Stomach (tissue), 9 donors: Measurements from ENCODE around the gene TST. TPM values are rescaled to one million over a fixed set of nuclear protein-coding genes. Genes with fewer than 3 reads are reported as not detected.

ENCODE experiments used
- DNase-seq, 2 donors: peaks; one replicate each; pipeline versions ENCODE4 v3.0.0 to v3.0.0-alpha.2; 2013 to 2019
- H3K27ac ChIP-seq, 5 donors: fragments of 200-600 bp in 4 of 5; sonication (generic) in 4 of 5; one replicate each; pipeline ENCODE4 v1.5.1; 2013 to 2019; ENCODE audit warnings: mild to moderate bottlenecking in 1 of 5, moderate library complexity in 1 of 5
- H3K27me3 ChIP-seq, 3 donors: fragments of 200-600 bp; sonication (generic); one replicate each; pipeline ENCODE4 v1.5.1; 2017 to 2019; ENCODE audit warnings: mixed run types in 1 of 3
- H3K36me3 ChIP-seq, 4 donors: fragments of 200-600 bp; sonication (generic); 1 replicate in 3 of 4; 2 replicates in 1 of 4; pipeline ENCODE4 v1.5.1; 2016 to 2019
- H3K4me1 ChIP-seq, 4 donors: fragments of 200-600 bp; sonication (generic); one replicate each; pipeline ENCODE4 v1.5.1; 2016 to 2019
- H3K4me3 ChIP-seq, 4 donors: fragments of 200-600 bp; sonication (generic) in 3 of 4; one replicate each; pipeline ENCODE4 v1.5.1; 2016 to 2019; ENCODE audit warnings: mild to moderate bottlenecking in 1 of 4
- H3K9me3 ChIP-seq, 4 donors: fragments of 200-600 bp; sonication (generic); one replicate each; pipeline ENCODE4 v1.5.1; 2016 to 2019
- EP300 ChIP-seq: sonication (generic); formaldehyde crosslinking; IDR thresholded peaks from one replicate; pipeline ENCODE4 v1.6.1; 2017; ENCODE audit warnings: antibody characterized with exemption
- POLR2A ChIP-seq, 4 donors: fragments of 450-650 bp; IDR thresholded peaks; one replicate each; pipeline ENCODE4 v1.6.1; 2016; ENCODE audit warnings: antibody characterized with exemption in 4 of 4, control low read depth in 2 of 4, mild to moderate bottlenecking in 1 of 4, moderate library complexity in 1 of 4
- POLR2AphosphoS5 ChIP-seq, 3 donors: sonication (generic); formaldehyde crosslinking; IDR thresholded peaks; one replicate each; pipeline ENCODE4 v1.6.1; 2016; ENCODE audit warnings: antibody characterized with exemption in 3 of 3
- WGBS, 5 donors: extraction: QIAGEN DNeasy Blood & Tissue Kit in 3 of 5; methylation state at CpG; one replicate each; pipeline versions ENCODE4 v1.1.5 to v1.1.7; 2013 to 2018; 5-methylcytosine and 5-hydroxymethylcytosine counted together
- intact Hi-C: fragments of 100-400 bp; cut with DNase I; formaldehyde crosslinking; loops from one replicate; pipeline ENCODE4 v1.15.1; 2023; ENCODE audit warnings: low total_unique reads
- polyA plus RNA-seq, 3 donors: library from polyadenylated mRNA; stranded (reverse); fragments of 200-250 nt; gene quantifications; one replicate each; pipeline ENCODE4 v1.2.3, GENCODE V29; 2013
- small RNA-seq, 4 donors: library from RNA; depleted of rRNA; stranded (forward); fragments of <200 nt; gene quantifications; one replicate each; pipeline ENCODE3, GENCODE V24; 2016
- total RNA-seq, 5 donors: library from RNA; depleted of rRNA; stranded (reverse); fragments of >200 nt; gene quantifications; one replicate each; pipeline versions ENCODE4 v1.1.0 to v1.2.3, GENCODE V29; 2014 to 2016
- TF ChIP-seq, protein P1 (sequence below), 7 experiments: fragments of 450-650 bp in 4 of 7; fragments of 200-600 bp in 3 of 7; sonication (generic) in 3 of 7; IDR thresholded peaks; one replicate each; pipeline ENCODE4 v1.5.1; 2016 to 2019; ENCODE audit warnings: antibody characterized with exemption in 7 of 7, control low read depth in 2 of 7, mild to moderate bottlenecking in 1 of 7
- donor health status: healthy with polysubstance abuse.
- donor health status: Bipolar disorder and iron deficiency.
- donor health status: healthy.

Gene TST
- total and polyA plus RNA-seq, 8 donors = 51.8 to 709 (median 95.3) TPM

DNA sequence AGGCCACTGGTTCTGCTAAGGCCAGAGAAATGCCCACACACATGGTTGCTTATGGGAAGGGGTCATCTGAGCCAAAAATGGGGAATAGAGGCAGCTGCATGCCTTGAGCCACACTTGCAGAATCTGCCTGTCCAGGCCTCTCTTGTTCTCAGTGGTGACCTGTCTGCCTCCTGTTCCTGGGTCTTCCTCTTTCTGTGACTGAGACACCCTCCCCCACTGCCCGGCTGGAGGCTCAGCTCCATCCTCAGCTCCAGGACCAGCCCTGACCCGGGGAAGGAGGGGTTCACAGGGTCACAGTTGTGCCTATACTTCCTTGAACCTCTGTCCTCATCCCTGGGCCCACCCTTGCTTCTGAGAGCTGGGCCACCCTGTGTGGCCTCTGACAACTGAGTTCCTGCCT, 53.6 kb downstream of the TST start:
- H3K36me3 ChIP-seq = no peaks in the 10 kb centered on the region
- H3K4me3 ChIP-seq = no peak overlapping the region
- peaks cover 0 to 13% (median 4%) of the 10 kb centered on the region in 3 donors for H3K27me3 ChIP-seq
- WGBS, 5 donors = 62 to 71% (median 65%) methylated on average over 2 of the region's 2 CpGs
- no peak overlapping the region for H3K27ac ChIP-seq
- intact Hi-C loops = no loop called here
- no peaks in the 10 kb centered on the region for H3K9me3 ChIP-seq
- H3K4me1 ChIP-seq = no peaks in the 10 kb centered on the region
- TF ChIP-seq, protein P1, sequence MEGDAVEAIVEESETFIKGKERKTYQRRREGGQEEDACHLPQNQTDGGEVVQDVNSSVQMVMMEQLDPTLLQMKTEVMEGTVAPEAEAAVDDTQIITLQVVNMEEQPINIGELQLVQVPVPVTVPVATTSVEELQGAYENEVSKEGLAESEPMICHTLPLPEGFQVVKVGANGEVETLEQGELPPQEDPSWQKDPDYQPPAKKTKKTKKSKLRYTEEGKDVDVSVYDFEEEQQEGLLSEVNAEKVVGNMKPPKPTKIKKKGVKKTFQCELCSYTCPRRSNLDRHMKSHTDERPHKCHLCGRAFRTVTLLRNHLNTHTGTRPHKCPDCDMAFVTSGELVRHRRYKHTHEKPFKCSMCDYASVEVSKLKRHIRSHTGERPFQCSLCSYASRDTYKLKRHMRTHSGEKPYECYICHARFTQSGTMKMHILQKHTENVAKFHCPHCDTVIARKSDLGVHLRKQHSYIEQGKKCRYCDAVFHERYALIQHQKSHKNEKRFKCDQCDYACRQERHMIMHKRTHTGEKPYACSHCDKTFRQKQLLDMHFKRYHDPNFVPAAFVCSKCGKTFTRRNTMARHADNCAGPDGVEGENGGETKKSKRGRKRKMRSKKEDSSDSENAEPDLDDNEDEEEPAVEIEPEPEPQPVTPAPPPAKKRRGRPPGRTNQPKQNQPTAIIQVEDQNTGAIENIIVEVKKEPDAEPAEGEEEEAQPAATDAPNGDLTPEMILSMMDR (IDR thresholded peaks at IDR 0.05) = no peak
- TF ChIP-seq EP300 (no peak), POLR2A (IDR thresholded peaks at IDR 0.05) (no peak), POLR2AphosphoS5 (IDR thresholded peaks at IDR 0.05) (no peak)
- DNase-seq = no peak

DNA sequence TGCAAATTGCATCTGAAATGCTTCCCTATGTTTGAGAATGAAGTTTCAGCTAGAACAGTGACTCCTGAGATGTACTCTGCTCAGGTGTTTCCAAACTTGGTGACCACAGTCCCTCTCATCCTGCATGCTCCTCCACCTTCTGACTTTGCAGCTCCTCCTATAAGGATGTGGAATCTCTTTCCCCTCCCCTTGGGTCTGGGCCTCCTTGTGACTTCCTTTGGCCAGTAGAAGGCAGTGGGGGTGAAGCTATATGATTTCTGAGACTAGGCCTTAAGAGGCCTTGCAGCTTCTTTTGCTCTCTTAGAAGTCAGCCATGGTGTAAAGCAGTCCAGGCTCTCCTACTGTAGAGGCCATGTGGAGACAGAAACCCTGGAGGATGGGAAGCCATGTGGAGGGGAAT, 55.1 kb downstream of the TST start:
- Histone ChIP-seq H3K27ac (no peak overlapping the region), H3K4me3 (no peak overlapping the region), H3K36me3 (no peaks in the 10 kb centered on the region), H3K9me3 (no peaks in the 10 kb centered on the region), H3K27me3 (peaks cover 0 to 29% (median 8%) of the 10 kb centered on the region in 3 donors), H3K4me1 (no peaks in the 10 kb centered on the region)
- intact Hi-C loops = no loop called here
- TF ChIP-seq POLR2AphosphoS5 (IDR thresholded peaks at IDR 0.05) (no peak), POLR2A (IDR thresholded peaks at IDR 0.05) (no peak), EP300 (no peak)
- TF ChIP-seq, protein P1 (IDR thresholded peaks at IDR 0.05) = no peak
- DNase-seq = no peak

DNA sequence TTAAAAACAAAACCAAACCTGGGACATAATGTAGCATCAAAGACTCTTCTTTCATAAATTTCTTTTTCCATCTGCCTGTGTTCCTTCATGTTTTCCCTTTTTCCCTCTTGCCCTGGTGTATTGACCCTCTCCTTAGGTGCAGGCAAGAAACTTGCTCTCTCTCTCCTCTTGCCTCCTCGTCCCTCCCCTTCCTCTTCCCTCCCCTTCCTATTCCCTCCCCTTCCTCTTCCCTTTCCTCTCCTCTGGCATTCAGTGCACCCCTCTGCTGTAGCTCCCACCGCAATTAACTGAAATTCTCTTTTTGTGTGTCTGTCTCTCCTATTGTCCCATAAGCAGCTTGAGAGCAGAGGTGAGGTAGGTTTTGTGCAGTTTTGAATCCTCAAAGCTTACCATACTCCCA, 55.9 kb downstream of the TST start:
- no peak overlapping the region for H3K4me3 ChIP-seq
- WGBS, 5 donors = 56 to 75% (median 67%) methylated on average over 2 of the region's 2 CpGs
- H3K27ac ChIP-seq = no peak overlapping the region
- no peaks in the 10 kb centered on the region for H3K4me1 ChIP-seq
- no peaks in the 10 kb centered on the region for H3K9me3 ChIP-seq
- TF ChIP-seq POLR2A (IDR thresholded peaks at IDR 0.05) = no peak
- no peak for TF ChIP-seq POLR2AphosphoS5 (IDR thresholded peaks at IDR 0.05)
- TF ChIP-seq, protein P1 (IDR thresholded peaks at IDR 0.05) = no peak
- H3K27me3 ChIP-seq = peaks cover 0 to 32% (median 8%) of the 10 kb centered on the region in 3 donors
- no peaks in the 10 kb centered on the region for H3K36me3 ChIP-seq
- intact Hi-C loops = no loop called here
- DNase-seq = no peak

DNA sequence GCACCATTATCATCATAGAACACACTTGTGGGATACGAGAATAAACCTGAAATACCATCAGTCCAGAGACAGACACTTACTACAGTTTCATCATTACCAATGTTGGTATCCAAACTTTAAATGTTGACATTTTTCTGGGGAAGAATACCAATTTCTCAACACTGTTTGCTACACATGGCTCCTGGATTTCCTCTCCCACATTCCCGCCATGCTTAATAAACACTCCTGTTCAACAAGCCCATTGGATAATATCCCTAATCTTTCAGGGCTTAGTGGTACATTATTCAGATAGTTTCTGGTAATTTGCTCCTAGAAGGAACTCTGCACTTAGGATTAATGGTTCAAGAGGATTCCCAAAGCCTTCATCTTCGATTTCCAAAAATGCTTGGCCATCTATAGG, 57.6 kb downstream of the TST start:
- H3K9me3 ChIP-seq = peaks cover 0 to 4% (median 0%) of the 10 kb centered on the region in 4 donors
- DNase-seq = no peak
- WGBS, 5 donors = 41 to 47% (median 44%) methylated on average over 3 of the region's 3 CpGs
- no peak overlapping the region for H3K4me3 ChIP-seq
- peaks cover 0 to 28% (median 8%) of the 10 kb centered on the region in 3 donors for H3K27me3 ChIP-seq
- intact Hi-C loops = no loop called here
- TF ChIP-seq, protein P1 (IDR thresholded peaks at IDR 0.05) = no peak
- TF ChIP-seq EP300 (no peak), POLR2AphosphoS5 (IDR thresholded peaks at IDR 0.05) (no peak), POLR2A (IDR thresholded peaks at IDR 0.05) (no peak)
- no peaks in the 10 kb centered on the region for H3K4me1 ChIP-seq
- no peaks in the 10 kb centered on the region for H3K36me3 ChIP-seq
- no peak overlapping the region for H3K27ac ChIP-seq

Small RNA genes lying within 50 kb of the gene (small RNA-seq; reads per million reads assigned to genes)
- 0 reads per million in 4 donors for gene RF00019

Other genes starting within 250 kb of the TST start
- 10 to 100 TPM in 3 of 5 donors, 1 to 10 TPM in 2; 8.2 to 36.1 (median 13.8) TPM for gene IFT27, start 243.3 kb downstream of the TST start, total RNA-seq
- gene IFT27, start 243.3 kb downstream of the TST start, polyA plus RNA-seq = 10 to 100 TPM; 19.4 to 31.5 (median 24.6) TPM
- gene PVALB, start 202.4 kb downstream of the TST start, total RNA-seq = not detected
- gene PVALB, start 202.4 kb downstream of the TST start, polyA plus RNA-seq = 1 to 10 TPM in 2 of 3 donors, under 1 TPM in 1; 0.95 to 4.1 (median 2.1) TPM
- gene NCF4, start 158.4 kb downstream of the TST start, total RNA-seq = 10 to 100 TPM in 1 of 5 donors, 1 to 10 TPM in 3, not detected in 1; 5.0 to 32.1 (median 6.8) TPM
- gene NCF4, start 158.4 kb downstream of the TST start, polyA plus RNA-seq = 10 to 100 TPM in 2 of 3 donors, 1 to 10 TPM in 1; 7.3 to 19.5 (median 16.3) TPM
- 10 to 100 TPM in 1 of 5 donors, 1 to 10 TPM in 4; 1.2 to 11.9 (median 3.6) TPM for gene CSF2RB, start 105.8 kb downstream of the TST start, total RNA-seq
- 1 to 10 TPM in 2 of 3 donors, under 1 TPM in 1; 0.92 to 1.4 (median 1.2) TPM for gene CSF2RB, start 105.8 kb downstream of the TST start, polyA plus RNA-seq
- 1,000 to 10,000 TPM in 1 of 5 donors, 100 to 1,000 TPM in 2, 10 to 100 TPM in 2; 48.3 to 1,943 (median 152) TPM for gene MPST, start 295 bp upstream of the TST start, total RNA-seq
- gene MPST, start 295 bp upstream of the TST start, polyA plus RNA-seq = 100 to 1,000 TPM; 123 to 178 (median 172) TPM
- gene KCTD17, start 32.3 kb upstream of the TST start, total RNA-seq = 10 to 100 TPM in 2 of 5 donors, 1 to 10 TPM in 3; 1.8 to 82.8 (median 5.9) TPM
- 10 to 100 TPM in 2 of 3 donors, 1 to 10 TPM in 1; 6.3 to 17.6 (median 12.1) TPM for gene KCTD17, start 32.3 kb upstream of the TST start, polyA plus RNA-seq
- gene TMPRSS6, start 90.3 kb upstream of the TST start, total RNA-seq = 1 to 10 TPM in 1 of 5 donors, not detected in 4; 1.5 TPM
- gene TMPRSS6, start 90.3 kb upstream of the TST start, polyA plus RNA-seq = under 1 TPM; 0.25 to 0.62 (median 0.31) TPM
- 1 to 10 TPM in 2 of 5 donors, under 1 TPM in 1, not detected in 2; 0.73 to 5.3 (median 5.2) TPM for gene IL2RB, start 130.5 kb upstream of the TST start, total RNA-seq
- gene IL2RB, start 130.5 kb upstream of the TST start, polyA plus RNA-seq = 1 to 10 TPM in 1 of 3 donors, under 1 TPM in 2; 0.44 to 2.6 (median 0.58) TPM
- 10 to 100 TPM in 1 of 5 donors, 1 to 10 TPM in 2, under 1 TPM in 1, not detected in 1; 0.45 to 10.4 (median 3.0) TPM for gene C1QTNF6, start 168.8 kb upstream of the TST start, total RNA-seq
- gene C1QTNF6, start 168.8 kb upstream of the TST start, polyA plus RNA-seq = 1 to 10 TPM; 2.3 to 4.5 (median 4.1) TPM
- under 1 TPM in 1 of 5 donors, not detected in 4; 0.37 TPM for gene SSTR3, start 193.0 kb upstream of the TST start, total RNA-seq
- under 1 TPM in 2 of 3 donors, not detected in 1; 0.05 to 0.12 TPM for gene SSTR3, start 193.0 kb upstream of the TST start, polyA plus RNA-seq
- gene RAC2, start 224.8 kb upstream of the TST start, total RNA-seq = 10 to 100 TPM in 3 of 5 donors, 1 to 10 TPM in 2; 1.8 to 50.4 (median 14.2) TPM
- gene RAC2, start 224.8 kb upstream of the TST start, polyA plus RNA-seq = 10 to 100 TPM; 17.6 to 23.8 (median 22.8) TPM